MM.1S (cell line): Measurements from ENCODE around the gene ASTN1.

Source experiments
- DNase-seq: peaks from one replicate; pipeline ENCODE4 v3.0.0-alpha.2; 2015
- H2AFZ ChIP-seq: fragments of 300-600 bp; sonication (generic); 2 replicates; pipeline ENCODE4 v1.6.0; 2016; ENCODE audit warnings: antibody characterized with exemption, low read length
- H3F3A ChIP-seq: fragments of 300-600 bp; sonication (generic); 2 replicates; pipeline ENCODE4 v1.6.1; 2016; ENCODE audit warnings: mild to moderate bottlenecking, antibody characterized with exemption, low read length, moderate library complexity, mixed read lengths; ENCODE audit not compliant: insufficient read depth
- H3K27ac ChIP-seq: fragments of 300-600 bp; sonication (generic); 2 replicates; pipeline ENCODE4 v1.5.1; 2016; ENCODE audit warnings: mild to moderate bottlenecking, low read length
- H3K27me3 ChIP-seq: fragments of 300-600 bp; sonication (generic); replicated peaks from 2 replicates; pipeline ENCODE4 v1.6.0; 2016; ENCODE audit warnings: low read length; ENCODE audit not compliant: insufficient read depth
- H3K36me3 ChIP-seq: fragments of 300-600 bp; sonication (generic); replicated peaks from 2 replicates; pipeline ENCODE4 v1.6.1; 2016; ENCODE audit warnings: mild to moderate bottlenecking, low read length, mixed read lengths; ENCODE audit not compliant: insufficient read depth
- H3K4me1 ChIP-seq: fragments of 300-600 bp; sonication (generic); 2 replicates; pipeline ENCODE4 v1.6.1; 2016; ENCODE audit warnings: low read length, mixed read lengths
- H3K4me2 ChIP-seq: fragments of 300-600 bp; sonication (generic); 2 replicates; pipeline ENCODE4 v1.6.0; 2016; ENCODE audit warnings: low read depth, low read length
- H3K4me3 ChIP-seq: fragments of 300-600 bp; sonication (generic); 2 replicates; pipeline ENCODE4 v1.5.1; 2016; ENCODE audit warnings: low read length, mixed read lengths
- H3K79me2 ChIP-seq: fragments of 300-600 bp; sonication (generic); 2 replicates; pipeline ENCODE4 v1.6.1; 2016; ENCODE audit warnings: mixed run types, low read length, mixed read lengths
- H3K9ac ChIP-seq: fragments of 300-600 bp; sonication (generic); 2 replicates; pipeline ENCODE4 v1.6.1; 2016; ENCODE audit warnings: low read length, mixed read lengths
- H3K9me2 ChIP-seq: fragments of 300-600 bp; sonication (generic); replicated peaks from 2 replicates; pipeline ENCODE4 v1.6.1; 2016; ENCODE audit warnings: mild to moderate bottlenecking, low read length, mixed read lengths; ENCODE audit not compliant: insufficient read depth
- H3K9me3 ChIP-seq: fragments of 300-600 bp; sonication (generic); replicated peaks from 2 replicates; pipeline ENCODE4 v1.6.1; 2016; ENCODE audit warnings: mild to moderate bottlenecking, low read length, mixed read lengths; ENCODE audit not compliant: insufficient read depth
- H4K20me1 ChIP-seq: fragments of 300-600 bp; sonication (generic); 2 replicates; pipeline ENCODE4 v1.6.1; 2016; ENCODE audit warnings: mild to moderate bottlenecking, low read length, moderate library complexity, mixed read lengths; ENCODE audit not compliant: insufficient read depth
- CTCF ChIP-seq: fragments of 300-600 bp; sonication (generic); IDR thresholded peaks from 2 replicates; pipeline ENCODE4 v1.5.1; 2016; ENCODE audit warnings: antibody characterized with exemption, low read length, mixed read lengths
- EZH2 ChIP-seq: fragments of 300-600 bp; sonication (generic); optimal IDR thresholded peaks from 2 replicates; pipeline ENCODE3; 2017; ENCODE audit warnings: low read depth, mild to moderate bottlenecking, antibody characterized with exemption, low read length, mixed read lengths
- EZH2phosphoT487 ChIP-seq: fragments of 300-600 bp; sonication (generic); IDR thresholded peaks from 2 replicates; pipeline ENCODE4 v1.6.1; 2018; ENCODE audit warnings: antibody characterized with exemption, low read length

ASTN1 gene

DNA sequence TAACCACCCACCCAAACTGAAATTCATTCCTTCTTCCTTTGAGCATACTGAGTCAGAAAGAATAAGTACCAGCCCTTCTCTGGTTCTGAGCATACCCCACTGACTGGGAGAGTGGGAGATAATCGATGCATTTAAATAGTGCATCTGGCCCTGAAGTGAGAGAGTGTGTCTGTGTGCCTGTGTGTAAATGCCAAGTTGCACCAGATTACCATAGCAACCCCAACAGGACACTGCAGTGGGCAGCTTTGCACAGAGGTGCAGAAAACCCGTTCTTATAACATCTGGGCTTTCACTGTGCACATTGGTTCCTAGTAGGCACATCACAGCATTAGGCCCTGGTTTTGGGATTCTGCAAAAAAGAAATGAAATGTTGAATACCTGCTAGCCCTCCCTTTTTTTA lies 2.3 kb downstream of the ASTN1 start:
- H3K9ac ChIP-seq: no peak overlapping the region
- H3K9me2 ChIP-seq: no peaks in the 10 kb centered on the region
- no peak for TF ChIP-seq EZH2phosphoT487
- no peak for TF ChIP-seq EZH2
- no peak for TF ChIP-seq CTCF
- H3K4me1 ChIP-seq: no peaks in the 10 kb centered on the region
- H3K36me3 ChIP-seq: no peaks in the 10 kb centered on the region
- H3K79me2 ChIP-seq: no peaks in the 10 kb centered on the region
- H3K9me3 ChIP-seq: no peaks in the 10 kb centered on the region
- no peaks in the 10 kb centered on the region for H3K27me3 ChIP-seq
- no peak overlapping the region for H3K4me3 ChIP-seq
- H4K20me1 ChIP-seq: no peaks in the 10 kb centered on the region
- no peaks in the 10 kb centered on the region for H3F3A ChIP-seq
- H3K27ac ChIP-seq: no peak overlapping the region
- H2AFZ ChIP-seq: no peak overlapping the region
- H3K4me2 ChIP-seq: no peak overlapping the region
- no peak for DNase-seq

- Histone ChIP-seq H3K9me3 (no peaks in the 10 kb centered on the region), H2AFZ (no peak overlapping the region), H3K79me2 (no peaks in the 10 kb centered on the region), H3K9ac (no peak overlapping the region), H3K4me2 (no peak overlapping the region), H3K27ac (no peak overlapping the region), H3K4me1 (no peaks in the 10 kb centered on the region), H3K36me3 (no peaks in the 10 kb centered on the region), H3K27me3 (no peaks in the 10 kb centered on the region), H3K4me3 (no peak overlapping the region), H3F3A (no peaks in the 10 kb centered on the region), H4K20me1 (no peaks in the 10 kb centered on the region), H3K9me2 (no peaks in the 10 kb centered on the region)
- no peak for TF ChIP-seq EZH2
- TF ChIP-seq CTCF: no peak
- TF ChIP-seq EZH2phosphoT487: no peak
- no peak for DNase-seq
These were observed 18.0 kb downstream of the ASTN1 start for GRCh38 chr1:177146499-177146898.

DNA sequence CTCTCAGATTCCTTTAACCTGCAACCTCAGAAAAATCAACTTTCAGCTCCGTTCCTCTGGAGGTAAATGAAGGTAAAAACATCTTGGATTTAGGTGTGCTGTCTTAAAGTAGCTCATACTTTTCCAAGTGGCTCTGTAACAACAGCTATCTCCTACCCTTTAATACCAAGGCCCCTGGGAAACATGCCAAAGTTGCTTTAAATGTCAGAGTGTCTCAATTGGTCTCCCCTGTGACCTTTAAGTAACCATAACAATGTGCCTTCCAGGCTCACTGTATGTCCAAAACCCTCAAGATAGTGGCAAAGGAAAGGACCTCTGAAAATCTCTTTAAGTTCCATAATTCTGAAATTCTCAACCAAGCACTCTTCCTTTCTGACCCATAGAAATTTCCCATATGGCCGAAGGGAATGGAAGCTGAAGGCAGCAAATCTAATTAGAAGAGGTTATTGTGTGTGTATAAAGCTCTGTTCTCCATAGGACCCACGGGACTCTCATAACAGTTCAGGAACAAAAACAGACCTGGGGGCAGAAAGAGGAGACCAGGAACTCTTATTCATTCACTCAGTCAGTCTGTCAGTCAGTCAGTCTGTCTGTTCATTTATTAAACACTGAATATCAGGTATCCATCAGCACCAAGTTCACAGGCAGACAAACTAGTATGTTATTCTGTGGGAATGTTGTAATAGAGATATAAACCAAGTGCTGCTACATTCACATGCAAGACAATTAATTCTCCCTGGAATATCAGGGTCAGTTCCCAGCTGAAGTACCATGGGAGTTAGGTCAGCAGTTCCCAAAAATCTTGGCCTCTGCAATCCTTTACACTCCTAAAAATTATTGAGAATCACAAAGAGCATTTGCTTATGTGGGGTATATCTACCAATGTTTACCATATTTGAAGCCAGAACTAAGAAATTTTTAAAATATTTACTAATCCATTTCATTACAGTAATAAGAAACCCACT lies 19.1 kb downstream of the ASTN1 start:
- Histone ChIP-seq H3K4me1 (no peaks in the 10 kb centered on the region), H4K20me1 (no peaks in the 10 kb centered on the region), H3F3A (no peaks in the 10 kb centered on the region)

More for the DNA sequence above, 19.1 kb downstream of the ASTN1 start:
- no peaks in the 10 kb centered on the region for H3K9me2 ChIP-seq
- TF ChIP-seq EZH2: no peak
- TF ChIP-seq EZH2phosphoT487: no peak
- TF ChIP-seq CTCF: no peak
- no peaks in the 10 kb centered on the region for H3K9me3 ChIP-seq
- no peaks in the 10 kb centered on the region for H3K36me3 ChIP-seq
- no peak for DNase-seq
- H3K27ac ChIP-seq: no peak overlapping the region
- no peak overlapping the region for H3K4me2 ChIP-seq
- H3K79me2 ChIP-seq: no peaks in the 10 kb centered on the region
- no peak overlapping the region for H3K9ac ChIP-seq
- H3K27me3 ChIP-seq: no peaks in the 10 kb centered on the region
- no peak overlapping the region for H2AFZ ChIP-seq
- H3K4me3 ChIP-seq: no peak overlapping the region
